GM19395 (cell line): ENCODE data around the gene CAV1.
A peak's percentile ranks its signal among the peaks of the same experiment; 100 is the strongest.

Experiments used
- ATAC-seq: cut with Tn5 transposase; IDR thresholded peaks from one replicate; pipeline ENCODE4 v1.9.1; 2021; ENCODE audit warnings: mild to moderate bottlenecking, moderate library complexity; ENCODE audit not compliant: unreplicated experiment

Gene CAV1

DNA sequence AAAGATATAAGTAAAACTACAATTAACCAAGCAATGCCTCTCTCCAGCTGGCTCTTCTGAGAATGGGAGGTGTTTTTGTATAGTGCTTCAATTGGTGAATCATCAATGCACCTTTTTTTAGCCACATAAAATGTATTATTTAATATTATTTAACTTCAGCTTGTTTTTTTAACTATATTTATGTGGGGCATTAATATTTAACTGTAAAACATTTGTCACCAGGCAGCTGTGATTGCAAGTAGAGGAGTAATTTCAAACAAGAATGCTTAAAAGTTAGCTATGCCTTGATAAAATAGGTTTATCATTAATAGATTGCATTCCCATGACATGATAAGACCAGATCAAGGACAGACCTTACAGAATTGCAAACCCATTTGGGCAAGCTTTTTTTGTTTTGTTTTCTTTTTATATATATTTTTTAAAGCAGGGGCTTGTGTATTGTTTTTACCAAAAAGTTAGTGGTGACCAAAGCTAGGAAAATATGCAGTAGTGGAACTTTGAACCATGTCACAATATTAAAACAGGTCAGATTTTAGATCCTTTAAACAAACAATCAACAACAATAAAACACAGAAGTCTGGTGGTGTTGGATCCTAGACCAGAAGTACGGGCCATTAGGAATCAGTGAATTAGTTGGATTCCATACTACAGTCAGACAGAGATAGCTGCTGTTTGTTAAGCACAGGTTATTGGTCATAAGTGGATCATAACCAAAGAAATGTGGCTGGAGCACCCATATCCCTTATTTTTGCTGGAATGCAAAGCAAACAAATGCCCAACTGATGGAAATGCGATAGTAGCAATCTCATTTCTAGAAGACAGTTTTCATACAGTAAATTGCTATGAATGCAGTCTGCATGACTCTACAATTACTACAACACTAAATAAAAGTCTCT is 22.4 kb upstream of the CAV1 start:
- ATAC-seq = no peak

GRCh38 chr7:116503835-116504234 is 21.0 kb upstream of the CAV1 start:
- ATAC-seq = no peak

GRCh38 chr7:116505278-116505677 is 19.6 kb upstream of the CAV1 start:
- no peak for ATAC-seq

DNA sequence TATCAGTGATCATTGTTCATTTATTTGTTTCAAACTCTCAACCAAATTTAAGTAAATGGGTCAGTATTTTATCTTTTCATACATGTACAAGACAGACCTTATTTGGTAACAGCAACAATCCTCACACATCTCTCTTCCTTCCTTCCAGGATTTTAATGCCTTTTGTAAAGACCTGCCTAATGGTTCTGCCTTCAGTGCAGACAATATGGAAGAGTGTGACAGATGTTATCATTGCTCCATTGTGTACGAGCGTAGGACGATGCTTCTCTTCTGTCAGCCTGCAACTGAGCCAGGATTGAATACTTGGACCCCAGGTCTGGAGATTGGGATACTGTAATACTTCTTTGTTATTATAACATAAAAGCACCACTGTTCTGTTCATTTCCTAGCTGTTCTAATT is 19.0 kb upstream of the CAV1 start:
- ATAC-seq = no peak

DNA sequence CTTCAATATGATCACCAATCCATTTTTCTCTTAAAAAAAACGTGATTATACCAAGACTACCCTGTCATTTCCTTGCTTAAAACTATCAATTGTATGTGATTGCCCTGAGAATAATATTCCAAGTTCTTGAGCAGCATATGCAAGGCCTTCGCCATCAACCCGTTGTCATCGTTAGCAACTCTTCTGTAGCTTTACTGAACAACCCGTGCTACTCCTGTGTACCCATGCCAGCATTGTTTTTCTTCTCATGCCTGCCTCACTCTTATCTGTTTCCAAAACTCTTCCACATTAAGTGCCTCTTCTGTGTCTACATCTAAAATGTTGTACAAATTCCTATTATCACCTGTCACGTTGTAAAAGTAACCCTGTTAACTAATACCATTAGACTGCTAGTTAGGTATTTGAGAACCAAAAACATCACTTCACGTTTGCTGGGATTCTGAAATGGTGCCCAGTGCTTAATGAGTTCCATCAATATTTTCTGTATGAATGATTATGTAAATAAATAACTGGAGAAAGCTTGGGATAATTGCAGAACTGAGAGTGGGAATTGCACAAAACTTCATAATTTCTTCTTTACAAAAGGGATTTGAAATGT is 14.8 kb upstream of the CAV1 start:
- ATAC-seq = no peak

- no peak for ATAC-seq
Measured at GRCh38 chr7:116510795-116511194, 14.0 kb upstream of the CAV1 start.

DNA sequence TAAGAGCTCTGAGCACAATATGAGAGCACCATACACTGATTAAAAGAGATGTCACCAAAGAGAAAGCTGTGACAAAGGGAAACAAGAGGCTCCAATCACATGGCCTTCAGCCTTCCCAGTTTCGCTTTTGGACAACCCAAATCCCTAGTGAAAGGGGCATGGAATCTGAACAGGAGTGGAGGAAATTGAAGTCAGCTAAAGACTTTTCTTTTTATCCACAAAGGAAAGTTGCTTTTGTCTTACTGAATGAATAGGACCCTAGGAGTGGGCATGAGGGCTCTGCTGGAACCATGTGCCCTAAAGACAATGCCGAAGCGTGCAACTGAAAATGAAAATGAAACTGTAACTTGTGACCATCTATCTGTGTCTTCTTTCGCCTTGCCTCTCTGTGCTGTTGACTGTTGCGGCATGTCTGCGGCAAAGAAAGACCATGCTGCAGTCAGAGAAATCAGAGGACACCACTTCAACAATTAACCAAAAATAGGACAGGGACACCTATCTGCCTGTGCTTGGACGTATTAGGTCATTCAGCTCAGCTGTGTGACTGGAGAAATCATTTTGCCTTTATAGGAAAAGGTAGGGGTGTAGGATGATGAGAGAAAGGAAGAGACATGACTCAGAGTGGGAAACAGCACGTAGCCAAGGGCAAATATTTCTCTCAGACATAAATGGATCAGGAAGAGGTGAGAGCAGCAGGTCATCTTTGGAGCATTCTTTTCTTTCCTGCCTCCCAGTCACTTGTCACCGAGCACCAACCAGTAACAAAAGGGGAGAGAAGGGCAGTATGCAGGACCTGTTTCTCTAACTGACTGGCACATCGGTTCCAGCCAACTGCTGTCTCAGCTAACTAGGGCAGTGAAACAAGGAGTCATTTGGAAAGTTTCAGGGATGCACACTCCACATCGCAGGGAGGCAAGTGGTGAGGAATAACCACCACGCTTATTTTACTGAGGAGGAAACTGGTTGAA is 13.0 kb upstream of the CAV1 start:
- ATAC-seq = peak; percentile 100

DNA sequence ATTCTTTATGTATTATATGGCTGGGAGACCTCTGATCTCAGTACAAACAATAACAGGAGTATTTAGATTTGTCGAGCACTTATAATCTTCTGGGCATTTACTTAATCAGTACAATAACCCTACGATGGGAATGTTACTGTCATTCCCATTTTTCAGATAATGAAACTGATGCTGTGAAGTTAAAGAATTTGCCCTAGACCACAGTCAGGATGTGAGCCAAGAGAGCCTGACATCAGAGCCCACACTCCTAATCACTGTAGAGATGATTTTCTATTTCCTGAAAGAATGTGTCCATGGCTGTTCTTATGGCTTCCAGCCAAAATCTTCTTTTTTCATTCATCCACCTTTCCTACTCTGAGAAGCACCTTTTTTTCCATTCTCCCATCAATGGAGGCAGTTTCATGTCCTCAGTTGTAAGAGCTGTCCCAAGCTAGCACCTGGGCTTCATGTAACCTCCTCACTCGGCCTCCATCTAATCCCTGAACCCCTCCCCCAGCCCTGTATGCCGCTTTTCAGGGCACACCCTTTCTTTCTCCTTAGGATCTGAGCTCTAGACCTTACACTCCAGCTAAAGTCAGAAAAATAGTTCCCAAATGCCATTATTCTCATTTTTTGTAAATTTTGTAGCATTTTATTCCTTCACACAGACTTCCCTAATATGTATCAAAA is 12.2 kb upstream of the CAV1 start:
- no peak for ATAC-seq

DNA sequence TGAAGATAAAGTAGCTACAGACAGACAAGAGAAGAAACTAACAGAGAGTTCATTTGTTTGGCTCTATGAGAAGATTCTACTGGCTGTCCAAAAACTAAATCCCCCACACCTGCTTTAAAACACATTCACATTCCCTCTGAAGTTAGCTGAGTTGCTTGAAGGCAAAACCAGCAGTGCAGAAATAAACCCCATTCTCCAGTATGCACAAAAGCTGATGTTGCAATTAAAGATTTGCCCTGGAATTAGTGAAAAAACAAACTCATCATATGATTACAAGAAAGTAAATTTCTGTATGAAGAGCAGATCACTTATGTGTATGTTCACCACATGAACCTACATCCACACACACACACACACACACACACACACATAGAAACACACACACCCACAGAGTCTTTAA is 9.3 kb upstream of the CAV1 start:
- no peak for ATAC-seq

DNA sequence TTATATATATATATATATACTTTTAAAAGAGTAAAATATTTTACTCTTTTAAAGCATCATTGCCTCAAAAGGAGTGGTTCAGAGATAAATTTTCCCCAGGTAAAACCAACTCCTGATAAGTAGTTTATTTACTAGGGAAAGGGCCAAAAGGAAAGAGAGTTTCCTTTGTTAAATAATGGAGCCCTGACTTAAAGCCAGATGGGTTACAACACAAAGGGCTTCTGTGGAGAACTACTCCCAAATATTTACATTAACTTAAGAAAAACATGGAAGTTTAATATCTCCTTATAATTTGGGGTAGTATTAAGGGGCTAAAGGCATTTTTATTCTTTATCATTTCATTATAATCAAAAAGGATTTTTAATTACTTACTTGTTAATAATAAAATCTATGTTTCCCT is 8.5 kb upstream of the CAV1 start:
- no peak for ATAC-seq

DNA sequence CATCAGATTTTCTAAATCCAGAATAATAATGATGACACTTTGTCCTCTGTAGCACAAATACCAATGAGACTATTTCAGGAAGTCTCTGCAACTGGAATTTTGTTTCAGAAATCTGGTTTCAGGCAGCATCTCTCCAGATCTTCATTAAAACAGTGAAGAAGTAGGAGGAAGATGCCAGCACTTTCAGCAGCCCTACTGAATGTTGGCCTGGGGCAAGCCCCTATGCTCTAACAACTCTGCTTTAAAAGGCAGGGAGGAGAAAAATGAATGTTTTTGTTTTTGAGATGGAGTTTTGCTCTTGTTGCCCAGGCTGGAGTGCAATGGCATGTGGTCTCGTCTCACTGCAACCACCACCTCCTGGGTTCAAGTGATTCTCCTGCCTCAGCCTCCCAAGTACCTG is 7.2 kb upstream of the CAV1 start:
- ATAC-seq = no peak

DNA sequence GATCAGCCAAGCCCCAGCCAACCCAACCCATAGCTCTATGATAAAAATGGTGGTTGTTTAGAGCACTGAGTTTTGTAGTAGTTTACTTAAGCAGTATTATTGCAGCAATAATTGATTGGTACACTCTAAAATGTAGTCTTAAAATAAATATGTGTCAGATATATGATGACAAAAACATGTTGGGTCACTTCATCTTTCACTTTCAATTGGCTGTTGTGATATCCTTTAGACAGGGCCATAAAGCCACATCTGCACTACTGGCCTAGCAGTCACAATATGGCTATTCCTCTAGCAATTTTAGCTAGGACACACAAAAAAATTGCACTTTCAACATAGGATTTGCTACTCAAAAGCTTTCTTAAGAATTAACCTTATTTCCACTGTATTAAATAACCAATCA is 5.9 kb upstream of the CAV1 start:
- ATAC-seq = peak; percentile 70

- no peak for ATAC-seq
Measured at GRCh38 chr7:116521046-116521664, 3.7 kb upstream of the CAV1 start.

DNA sequence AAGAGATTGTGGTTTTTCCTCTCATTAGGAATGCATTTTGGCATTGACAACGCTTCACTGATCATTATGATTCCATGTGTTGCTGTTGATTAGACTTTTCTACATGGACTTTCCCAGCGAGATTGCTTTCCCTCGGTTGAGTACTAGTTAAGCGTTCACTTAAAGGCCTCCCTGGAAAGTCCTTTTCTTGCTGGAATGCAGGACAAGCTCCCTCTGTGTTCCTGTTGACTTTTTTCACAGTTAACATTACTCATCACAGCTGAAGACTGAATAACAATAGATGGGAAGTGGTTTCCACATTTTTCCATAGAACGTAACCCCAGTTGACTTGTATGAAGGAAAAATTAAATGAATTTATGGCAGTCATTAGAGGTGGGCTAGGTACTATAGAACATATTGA is 2.6 kb upstream of the CAV1 start:
- ATAC-seq = no peak

DNA sequence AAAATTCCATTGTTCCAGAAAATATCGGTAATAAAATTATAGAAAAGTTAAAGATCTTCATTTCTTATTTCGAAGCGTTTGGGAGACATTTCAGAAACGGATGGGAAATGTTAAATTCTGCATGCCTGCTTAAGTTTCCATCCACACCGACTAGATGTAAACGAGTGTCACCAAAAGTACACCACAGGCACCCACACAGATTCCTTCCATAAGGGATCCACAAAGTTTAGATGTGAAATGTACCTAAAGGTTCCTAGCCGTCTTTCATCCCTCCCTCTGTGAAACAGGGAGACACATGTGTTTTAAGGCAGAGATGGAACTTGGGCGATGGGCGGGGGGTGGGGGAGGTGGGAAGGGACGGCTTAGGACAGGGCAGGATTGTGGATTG is 621 bp upstream of the CAV1 start:
- no peak for ATAC-seq

- ATAC-seq = no peak
Measured at GRCh38 chr7:116525298-116525912, 569 bp downstream of the CAV1 start.

DNA sequence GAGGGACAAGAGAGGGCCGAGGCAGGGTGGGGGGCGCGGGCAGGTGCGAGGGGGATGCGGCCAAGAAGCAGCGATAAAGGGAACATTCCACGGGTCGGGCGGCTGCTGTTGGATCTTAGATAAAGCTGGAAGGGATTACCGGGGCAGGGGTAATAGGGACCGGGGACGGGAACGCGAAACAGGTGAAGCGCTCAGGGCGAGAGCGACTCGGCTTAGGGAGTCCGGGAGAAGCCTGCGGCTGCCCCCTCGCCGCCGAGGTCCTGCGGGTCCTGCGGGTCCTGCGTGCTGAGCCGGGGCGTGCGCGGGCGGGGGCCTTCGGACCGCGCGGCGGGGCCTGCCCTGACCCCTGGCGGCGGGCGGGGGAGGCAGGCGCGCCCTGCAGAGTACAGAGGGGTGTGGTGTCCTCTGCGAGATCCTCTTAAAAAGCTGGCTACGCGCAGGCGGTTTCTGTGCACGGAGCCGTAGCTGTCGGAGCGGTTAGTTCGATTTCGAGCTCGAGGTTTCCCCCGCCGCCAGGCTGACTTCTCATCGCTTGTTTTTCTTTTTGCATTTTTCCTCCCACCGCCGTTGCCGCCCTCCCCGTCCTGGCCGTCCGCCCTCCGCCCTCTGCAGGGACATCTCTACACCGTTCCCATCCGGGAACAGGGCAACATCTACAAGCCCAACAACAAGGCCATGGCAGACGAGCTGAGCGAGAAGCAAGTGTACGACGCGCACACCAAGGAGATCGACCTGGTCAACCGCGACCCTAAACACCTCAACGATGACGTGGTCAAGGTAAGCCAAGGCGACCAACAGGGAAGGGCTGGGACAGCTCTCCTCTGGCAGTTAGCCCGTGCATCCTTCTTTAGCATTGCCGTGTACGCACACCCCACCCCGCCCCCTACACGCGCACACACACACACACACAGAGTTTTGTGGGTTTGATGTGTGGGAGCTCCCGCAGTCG is 1.4 kb downstream of the CAV1 start:
- peak; percentile 91 for ATAC-seq

GRCh38 chr7:116526897-116527296 is 2.1 kb downstream of the CAV1 start:
- no peak for ATAC-seq

DNA sequence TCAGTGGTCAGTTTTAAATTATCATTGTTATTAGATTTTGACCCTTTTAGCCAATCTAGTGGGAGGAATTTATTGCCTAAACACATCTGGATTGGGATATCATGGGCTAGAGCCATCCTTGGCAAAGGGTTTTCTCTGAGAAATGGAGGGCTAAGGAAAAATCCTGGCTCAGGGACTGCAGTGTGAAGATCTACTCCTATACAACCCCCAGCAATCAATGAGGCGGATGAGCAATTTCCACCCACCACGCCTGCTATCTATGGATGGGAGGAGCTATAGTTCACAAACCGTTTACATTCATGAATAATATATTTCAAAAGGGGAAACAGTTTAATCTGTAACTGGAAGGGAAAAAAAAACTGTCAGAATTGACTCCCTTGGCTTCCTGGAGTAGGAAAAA is 2.7 kb downstream of the CAV1 start:
- no peak for ATAC-seq
